ENCODE data around the gene OCEL1.
A peak's percentile ranks its signal among the peaks of the same experiment; 100 is the strongest.
"Not testable (repeated sequence)": the region's sequence is repeated elsewhere in the genome, so short reads cannot be mapped to it uniquely, and the experiment has no call there.

Gene OCEL1

GRCh38 chr19:17266026-17266425 is 40.0 kb downstream of the OCEL1 start:
- no peak for DNase-seq

- no peak for DNase-seq
Observed at GRCh38 chr19:17266589-17266974, 40.6 kb downstream of the OCEL1 start.

GRCh38 chr19:17266975-17267788 is 41.2 kb downstream of the OCEL1 start, which contains the start of gene BABAM1:
Gene BABAM1 (plus strand): TSS chr19:17267443. CDS start chr19:17268807, 1,364 bp downstream.
- peak; percentile 95 for DNase-seq

GRCh38 chr19:17268754-17269153 is 42.7 kb downstream of the OCEL1 start:
- DNase-seq, result no peak

- not testable (repeated sequence) for DNase-seq
Observed at GRCh38 chr19:17274892-17275291, 48.9 kb downstream of the OCEL1 start.

- no peak for DNase-seq
Observed at GRCh38 chr19:17275441-17276175, 49.6 kb downstream of the OCEL1 start.
